Measurements from ENCODE around the gene GJA5. TPM values are rescaled to one million over a fixed set of nuclear protein-coding genes. Genes with fewer than 3 reads are reported as not detected.

GJA5 gene
- total RNA-seq, 1 donor from 2014 or later, result 0.27 TPM

- H3K9me3 Mint-ChIP-seq (ENCODE audit: unreplicated experiment), result peaks cover 1% of the 10 kb centered on the region
- no peak for TF ChIP-seq CTCF (IDR thresholded peaks at IDR 0.05; ENCODE audit: insufficient read depth, low read depth, low read length)
- TF ChIP-seq EZH2 (IDR thresholded peaks at IDR 0.05; ENCODE audit: insufficient read depth, low read length), result no peak
Measured at GRCh38 chr1:147738739-147739476, 21.5 kb downstream of the GJA5 start.

GRCh38 chr1:147738129-147738528 is 22.3 kb downstream of the GJA5 start:
- no peaks in the 10 kb centered on the region for H3K27me3 ChIP-seq (ENCODE audit: insufficient read depth, low read length)
- no peaks in the 10 kb centered on the region for H4K20me1 ChIP-seq (ENCODE audit: insufficient read depth, low read length)
- no peak for DNase-seq (ENCODE audit: low read depth)
- H3K4me1 ChIP-seq (ENCODE audit: insufficient read depth, low read length), result no peaks in the 10 kb centered on the region
- no peaks in the 10 kb centered on the region for H3K4me1 Mint-ChIP-seq (ENCODE audit: low read depth, unreplicated experiment)
- no peaks in the 10 kb centered on the region for H3K36me3 Mint-ChIP-seq (ENCODE audit: low read depth, unreplicated experiment)
- no peak overlapping the region for H3K27ac Mint-ChIP-seq (ENCODE audit: unreplicated experiment)
- FAIRE-seq, result no peak
- no peak overlapping the region for H3K27ac ChIP-seq (ENCODE audit: low read depth, low read length)
- no peak overlapping the region for H2AFZ ChIP-seq (ENCODE audit: low read depth, low read length)
- peaks cover 8% of the 10 kb centered on the region for H3K27me3 Mint-ChIP-seq (ENCODE audit: low read depth, unreplicated experiment)
- no peak overlapping the region for H3K4me3 Mint-ChIP-seq (ENCODE audit: unreplicated experiment)
- H3K9me3 Mint-ChIP-seq (ENCODE audit: unreplicated experiment), result peaks cover 1% of the 10 kb centered on the region
- no peaks in the 10 kb centered on the region for H3K79me2 ChIP-seq (ENCODE audit: insufficient read depth, low read length)
- H3K4me2 ChIP-seq (ENCODE audit: low read length), result no peak overlapping the region
- no peak overlapping the region for H3K9ac ChIP-seq (ENCODE audit: low read length)
- TF ChIP-seq EZH2 (IDR thresholded peaks at IDR 0.05; ENCODE audit: insufficient read depth, low read length) (no peak), CTCF (IDR thresholded peaks at IDR 0.05; ENCODE audit: insufficient read depth, low read depth, low read length) (no peak)
- H3K9me3 ChIP-seq (ENCODE audit: insufficient read depth, low read depth, low read length), result no peaks in the 10 kb centered on the region
- H3K36me3 ChIP-seq (ENCODE audit: insufficient read depth, low read length), result no peaks in the 10 kb centered on the region
- H3K4me3 ChIP-seq (ENCODE audit: insufficient read depth, low read depth, low read length), result no peak overlapping the region

More at GRCh38 chr1:147738739-147739476, 21.5 kb downstream of the GJA5 start:
- Histone ChIP-seq H3K4me3 (ENCODE audit: insufficient read depth, low read depth, low read length) (no peak overlapping the region), H3K36me3 (ENCODE audit: insufficient read depth, low read length) (no peaks in the 10 kb centered on the region), H3K79me2 (ENCODE audit: insufficient read depth, low read length) (no peaks in the 10 kb centered on the region), H3K27me3 (ENCODE audit: insufficient read depth, low read length) (no peaks in the 10 kb centered on the region), H2AFZ (ENCODE audit: low read depth, low read length) (no peak overlapping the region), H3K4me2 (ENCODE audit: low read length) (no peak overlapping the region), H3K4me1 (ENCODE audit: insufficient read depth, low read length) (no peaks in the 10 kb centered on the region), H4K20me1 (ENCODE audit: insufficient read depth, low read length) (no peaks in the 10 kb centered on the region), H3K27ac (ENCODE audit: low read depth, low read length) (no peak overlapping the region), H3K9ac (ENCODE audit: low read length) (no peak overlapping the region), H3K9me3 (ENCODE audit: insufficient read depth, low read depth, low read length) (no peaks in the 10 kb centered on the region)
- no peak overlapping the region for H3K27ac Mint-ChIP-seq (ENCODE audit: unreplicated experiment)
- DNase-seq (ENCODE audit: low read depth) (no peak), FAIRE-seq (no peak)
- H3K4me1 Mint-ChIP-seq (ENCODE audit: low read depth, unreplicated experiment), result no peaks in the 10 kb centered on the region
- no peaks in the 10 kb centered on the region for H3K36me3 Mint-ChIP-seq (ENCODE audit: low read depth, unreplicated experiment)
- no peak overlapping the region for H3K4me3 Mint-ChIP-seq (ENCODE audit: unreplicated experiment)
- H3K27me3 Mint-ChIP-seq (ENCODE audit: low read depth, unreplicated experiment), result peaks cover 8% of the 10 kb centered on the region

GRCh38 chr1:147736883-147737282 is 23.5 kb downstream of the GJA5 start:
- H3K9me3 Mint-ChIP-seq (ENCODE audit: unreplicated experiment), result peaks cover 1% of the 10 kb centered on the region
- no peak for DNase-seq (ENCODE audit: low read depth)
- Histone ChIP-seq H3K4me3 (ENCODE audit: insufficient read depth, low read depth, low read length) (no peak overlapping the region), H3K27ac (ENCODE audit: low read depth, low read length) (no peak overlapping the region), H4K20me1 (ENCODE audit: insufficient read depth, low read length) (no peaks in the 10 kb centered on the region), H3K4me1 (ENCODE audit: insufficient read depth, low read length) (no peaks in the 10 kb centered on the region), H3K27me3 (ENCODE audit: insufficient read depth, low read length) (no peaks in the 10 kb centered on the region), H3K36me3 (ENCODE audit: insufficient read depth, low read length) (no peaks in the 10 kb centered on the region), H3K9me3 (ENCODE audit: insufficient read depth, low read depth, low read length) (no peaks in the 10 kb centered on the region), H3K9ac (ENCODE audit: low read length) (no peak overlapping the region), H3K4me2 (ENCODE audit: low read length) (no peak overlapping the region), H3K79me2 (ENCODE audit: insufficient read depth, low read length) (no peaks in the 10 kb centered on the region), H2AFZ (ENCODE audit: low read depth, low read length) (no peak overlapping the region)
- H3K36me3 Mint-ChIP-seq (ENCODE audit: low read depth, unreplicated experiment), result no peaks in the 10 kb centered on the region
- FAIRE-seq, result no peak
- H3K27ac Mint-ChIP-seq (ENCODE audit: unreplicated experiment), result no peak overlapping the region
- H3K4me1 Mint-ChIP-seq (ENCODE audit: low read depth, unreplicated experiment), result no peaks in the 10 kb centered on the region
- TF ChIP-seq CTCF (IDR thresholded peaks at IDR 0.05; ENCODE audit: insufficient read depth, low read depth, low read length), result no peak
- TF ChIP-seq EZH2 (IDR thresholded peaks at IDR 0.05; ENCODE audit: insufficient read depth, low read length), result no peak
- H3K4me3 Mint-ChIP-seq (ENCODE audit: unreplicated experiment), result no peak overlapping the region
- H3K27me3 Mint-ChIP-seq (ENCODE audit: low read depth, unreplicated experiment), result peaks cover 8% of the 10 kb centered on the region

All from astrocyte (in vitro differentiated cells and primary cell).